ENCODE measurements around the gene S100A12.
"Not testable (repeated sequence)": the region's sequence is repeated elsewhere in the genome, so short reads cannot be mapped to it uniquely, and the experiment has no call there.

Gene S100A12

GRCh38 chr1:153352523-153352922, 22.9 kb downstream of the S100A12 start:
- peak; percentile 81 for TF ChIP-seq CTCF (IDR thresholded peaks at IDR 0.05; ENCODE audit: insufficient read depth, low read length, poor library complexity, severe bottlenecking)
- Histone ChIP-seq H3K27me3 (replicated peaks; ENCODE audit: control insufficient read depth, insufficient read depth, low read length) (no peaks in the 10 kb centered on the region; the same call in none of the 2 replicates), H3K4me3 (replicated peaks; ENCODE audit: low read depth, low read length) (no peak overlapping the region), H3K36me3 (ENCODE audit: control insufficient read depth, insufficient read depth, low read length) (no peaks in the 10 kb centered on the region)
- DNase-seq (ENCODE audit: extremely low read depth, insufficient read length): no peak

- H3K27me3 ChIP-seq (replicated peaks; ENCODE audit: control insufficient read depth, insufficient read depth, low read length): no peaks in the 10 kb centered on the region
- TF ChIP-seq CTCF (IDR thresholded peaks at IDR 0.05; ENCODE audit: insufficient read depth, low read length, poor library complexity, severe bottlenecking): no peak
- DNase-seq (ENCODE audit: extremely low read depth, insufficient read length): no peak
- H3K36me3 ChIP-seq (ENCODE audit: control insufficient read depth, insufficient read depth, low read length): no peaks in the 10 kb centered on the region
- H3K4me3 ChIP-seq (replicated peaks; ENCODE audit: low read depth, low read length): no peak overlapping the region
Measured at GRCh38 chr1:153350321-153350957, 25.0 kb downstream of the S100A12 start.

GRCh38 chr1:153349363-153350320, 25.8 kb downstream of the S100A12 start:
- Histone ChIP-seq H3K4me3 (replicated peaks; ENCODE audit: low read depth, low read length) (no peak overlapping the region), H3K36me3 (ENCODE audit: control insufficient read depth, insufficient read depth, low read length) (no peaks in the 10 kb centered on the region), H3K27me3 (replicated peaks; ENCODE audit: control insufficient read depth, insufficient read depth, low read length) (no peaks in the 10 kb centered on the region)
- no peak for DNase-seq (ENCODE audit: extremely low read depth, insufficient read length)
- no peak for TF ChIP-seq CTCF (IDR thresholded peaks at IDR 0.05; ENCODE audit: insufficient read depth, low read length, poor library complexity, severe bottlenecking)

- no peaks in the 10 kb centered on the region for H3K27me3 ChIP-seq (replicated peaks; ENCODE audit: control insufficient read depth, insufficient read depth, low read length)
- no peak for TF ChIP-seq CTCF (IDR thresholded peaks at IDR 0.05; ENCODE audit: insufficient read depth, low read length, poor library complexity, severe bottlenecking)
- no peak within 1 kb of the TSS for H3K4me3 ChIP-seq (replicated peaks; ENCODE audit: low read depth, low read length)
- no peaks in the 10 kb centered on the region for H3K36me3 ChIP-seq (ENCODE audit: control insufficient read depth, insufficient read depth, low read length)
- no peak for DNase-seq (ENCODE audit: extremely low read depth, insufficient read length)
Measured at GRCh38 chr1:153348511-153349362, 26.7 kb downstream of the S100A12 start, which contains the start of gene PGLYRP4. PGLYRP4 (minus strand) TSS chr1:153348841; CDS start chr1:153347932, 909 bp downstream.

GRCh38 chr1:153347856-153348255, 27.6 kb downstream of the S100A12 start:
- TF ChIP-seq CTCF (IDR thresholded peaks at IDR 0.05; ENCODE audit: insufficient read depth, low read length, poor library complexity, severe bottlenecking): no peak
- DNase-seq (ENCODE audit: extremely low read depth, insufficient read length): no peak
- H3K27me3 ChIP-seq (replicated peaks; ENCODE audit: control insufficient read depth, insufficient read depth, low read length): no peaks in the 10 kb centered on the region
- no peaks in the 10 kb centered on the region for H3K36me3 ChIP-seq (ENCODE audit: control insufficient read depth, insufficient read depth, low read length)
- H3K4me3 ChIP-seq (replicated peaks; ENCODE audit: low read depth, low read length): no peak overlapping the region

GRCh38 chr1:153347049-153347448, 28.4 kb downstream of the S100A12 start:
- not testable (repeated sequence) for DNase-seq (ENCODE audit: extremely low read depth, insufficient read length); H3K27me3 ChIP-seq (replicated peaks; ENCODE audit: control insufficient read depth, insufficient read depth, low read length)

More at GRCh38 chr1:153347049-153347448, 28.4 kb downstream of the S100A12 start:
- not testable (repeated sequence) for H3K4me3 ChIP-seq (replicated peaks; ENCODE audit: low read depth, low read length); H3K36me3 ChIP-seq (ENCODE audit: control insufficient read depth, insufficient read depth, low read length)
